ENCODE data around the gene ATP2B2. TPM values are rescaled to one million over a fixed set of nuclear protein-coding genes. Genes with fewer than 3 reads are reported as not detected.
"Not testable (repeated sequence)": the region's sequence is repeated elsewhere in the genome, so short reads cannot be mapped to it uniquely, and the experiment has no call there.

ATP2B2 gene
- total and polyA plus RNA-seq, 2 donors, result 0.13 to 0.53 TPM

- Histone ChIP-seq H3K27ac (ENCODE audit: low read depth) (no peak overlapping the region), H3K4me1 (ENCODE audit: insufficient read depth) (no peaks in the 10 kb centered on the region), H3K4me3 (ENCODE audit: low read depth, low read length) (no peak overlapping the region), H3K36me3 (ENCODE audit: insufficient read depth) (no peaks in the 10 kb centered on the region)
- DNase-seq (ENCODE audit: extremely low spot score), result no peak
- 77% methylated on average over 23 of the region's 23 CpGs for WGBS
These were observed 120.6 kb downstream of the ATP2B2 start for GRCh38 chr3:10384541-10385360.

- Histone ChIP-seq H3K36me3 (ENCODE audit: insufficient read depth) (no peaks in the 10 kb centered on the region), H3K27ac (ENCODE audit: low read depth) (no peak overlapping the region), H3K4me1 (ENCODE audit: insufficient read depth) (no peaks in the 10 kb centered on the region), H3K4me3 (ENCODE audit: low read depth, low read length) (no peak overlapping the region)
- no peak for DNase-seq (ENCODE audit: extremely low spot score)
- 86% methylated on average over 4 of the region's 4 CpGs for WGBS
These were observed 121.5 kb downstream of the ATP2B2 start for GRCh38 chr3:10383850-10384248.

- no peaks in the 10 kb centered on the region for H3K4me1 ChIP-seq (ENCODE audit: insufficient read depth)
- no peak overlapping the region for H3K27ac ChIP-seq (ENCODE audit: low read depth)
- no peak for DNase-seq (ENCODE audit: extremely low spot score)
- 63% methylated on average over 4 of the region's 4 CpGs for WGBS
- no peak overlapping the region for H3K4me3 ChIP-seq (ENCODE audit: low read depth, low read length)
- H3K36me3 ChIP-seq (ENCODE audit: insufficient read depth), result no peaks in the 10 kb centered on the region
These were observed 122.2 kb downstream of the ATP2B2 start for GRCh38 chr3:10382892-10383849.

GRCh38 chr3:10382445-10382844, 122.9 kb downstream of the ATP2B2 start:
- not testable (repeated sequence) for H3K4me3 ChIP-seq (ENCODE audit: low read depth, low read length); H3K4me1 ChIP-seq (ENCODE audit: insufficient read depth); DNase-seq (ENCODE audit: extremely low spot score); H3K36me3 ChIP-seq (ENCODE audit: insufficient read depth); H3K27ac ChIP-seq (ENCODE audit: low read depth)
- WGBS, result 88% methylated on average over 3 of the region's 3 CpGs

- Histone ChIP-seq H3K27ac (ENCODE audit: low read depth) (no peak overlapping the region), H3K36me3 (ENCODE audit: insufficient read depth) (no peaks in the 10 kb centered on the region), H3K4me3 (ENCODE audit: low read depth, low read length) (no peak overlapping the region), H3K4me1 (ENCODE audit: insufficient read depth) (no peaks in the 10 kb centered on the region)
- no peak for DNase-seq (ENCODE audit: extremely low spot score)
- 75% methylated on average over 4 of the region's 4 CpGs for WGBS
These were observed 124.0 kb downstream of the ATP2B2 start for GRCh38 chr3:10381336-10381735.

GRCh38 chr3:10380906-10381305, 124.5 kb downstream of the ATP2B2 start:
- Histone ChIP-seq H3K36me3 (ENCODE audit: insufficient read depth) (no peaks in the 10 kb centered on the region), H3K27ac (ENCODE audit: low read depth) (no peak overlapping the region), H3K4me1 (ENCODE audit: insufficient read depth) (no peaks in the 10 kb centered on the region), H3K4me3 (ENCODE audit: low read depth, low read length) (no peak overlapping the region)
- DNase-seq (ENCODE audit: extremely low spot score), result no peak
- WGBS, result 66% methylated on average over 3 of the region's 3 CpGs

- no peak overlapping the region for H3K27ac ChIP-seq (ENCODE audit: low read depth)
- H3K36me3 ChIP-seq (ENCODE audit: insufficient read depth), result no peaks in the 10 kb centered on the region
- no peak overlapping the region for H3K4me3 ChIP-seq (ENCODE audit: low read depth, low read length)
- H3K4me1 ChIP-seq (ENCODE audit: insufficient read depth), result no peaks in the 10 kb centered on the region
- WGBS, result 85% methylated on average over 7 of the region's 7 CpGs
- no peak for DNase-seq (ENCODE audit: extremely low spot score)
These were observed 125.4 kb downstream of the ATP2B2 start for GRCh38 chr3:10379961-10380360.

- no peak overlapping the region for H3K27ac ChIP-seq (ENCODE audit: low read depth)
These were observed 126.2 kb downstream of the ATP2B2 start for GRCh38 chr3:10379161-10379560.

GRCh38 chr3:10378742-10379141, 126.6 kb downstream of the ATP2B2 start:
- H3K4me3 ChIP-seq (ENCODE audit: low read depth, low read length), result no peak overlapping the region
- no peak overlapping the region for H3K27ac ChIP-seq (ENCODE audit: low read depth)
- DNase-seq (ENCODE audit: extremely low spot score), result no peak
- 86% methylated on average over 7 of the region's 7 CpGs for WGBS
- no peaks in the 10 kb centered on the region for H3K36me3 ChIP-seq (ENCODE audit: insufficient read depth)
- H3K4me1 ChIP-seq (ENCODE audit: insufficient read depth), result no peaks in the 10 kb centered on the region

More at GRCh38 chr3:10379161-10379560, 126.2 kb downstream of the ATP2B2 start:
- H3K4me3 ChIP-seq (ENCODE audit: low read depth, low read length), result no peak overlapping the region
- no peaks in the 10 kb centered on the region for H3K4me1 ChIP-seq (ENCODE audit: insufficient read depth)
- WGBS, result 80% methylated on average over 15 of the region's 15 CpGs
- no peaks in the 10 kb centered on the region for H3K36me3 ChIP-seq (ENCODE audit: insufficient read depth)
- DNase-seq (ENCODE audit: extremely low spot score), result no peak

GRCh38 chr3:10378246-10378645, 127.1 kb downstream of the ATP2B2 start:
- WGBS, result 77% methylated on average over 16 of the region's 16 CpGs
- no peak for DNase-seq (ENCODE audit: extremely low spot score)
- Histone ChIP-seq H3K27ac (ENCODE audit: low read depth) (no peak overlapping the region), H3K36me3 (ENCODE audit: insufficient read depth) (no peaks in the 10 kb centered on the region), H3K4me1 (ENCODE audit: insufficient read depth) (no peaks in the 10 kb centered on the region), H3K4me3 (ENCODE audit: low read depth, low read length) (no peak overlapping the region)

GRCh38 chr3:10377148-10377725, 128.1 kb downstream of the ATP2B2 start:
- Histone ChIP-seq H3K4me3 (ENCODE audit: low read depth, low read length) (no peak overlapping the region), H3K36me3 (ENCODE audit: insufficient read depth) (no peaks in the 10 kb centered on the region), H3K4me1 (ENCODE audit: insufficient read depth) (no peaks in the 10 kb centered on the region), H3K27ac (ENCODE audit: low read depth) (no peak overlapping the region)
- DNase-seq (ENCODE audit: extremely low spot score), result no peak
- WGBS, result 32% methylated on average over 16 of the region's 16 CpGs

- Histone ChIP-seq H3K4me3 (ENCODE audit: low read depth, low read length) (no peak overlapping the region), H3K4me1 (ENCODE audit: insufficient read depth) (no peaks in the 10 kb centered on the region), H3K27ac (ENCODE audit: low read depth) (no peak overlapping the region), H3K36me3 (ENCODE audit: insufficient read depth) (no peaks in the 10 kb centered on the region)
- WGBS, result 70% methylated on average over 6 of the region's 6 CpGs
- DNase-seq (ENCODE audit: extremely low spot score), result no peak
These were observed 129.0 kb downstream of the ATP2B2 start for GRCh38 chr3:10376353-10376752.

GRCh38 chr3:10375296-10376053, 129.9 kb downstream of the ATP2B2 start:
- H3K36me3 ChIP-seq (ENCODE audit: insufficient read depth), result no peaks in the 10 kb centered on the region
- H3K27ac ChIP-seq (ENCODE audit: low read depth), result no peak overlapping the region
- DNase-seq (ENCODE audit: extremely low spot score), result no peak
- no peak overlapping the region for H3K4me3 ChIP-seq (ENCODE audit: low read depth, low read length)
- 92% methylated on average over 23 of the region's 23 CpGs for WGBS
- no peaks in the 10 kb centered on the region for H3K4me1 ChIP-seq (ENCODE audit: insufficient read depth)
